Loucy (cell line): Measurements from ENCODE around the gene TEX19.

Experiments
- H2AFZ ChIP-seq: fragments of 200-600 bp; sonication (generic); 2 replicates; pipeline ENCODE4 v1.6.0; 2016; ENCODE audit warnings: antibody characterized with exemption, mild to moderate bottlenecking, low read length, moderate library complexity
- H3F3A ChIP-seq: fragments of 200-600 bp; 2 replicates; pipeline ENCODE4 v1.6.0; 2016; ENCODE audit warnings: antibody characterized with exemption, low read depth, mild to moderate bottlenecking
- H3K27me3 ChIP-seq: fragments of 200-600 bp; sonication (generic); 2 replicates; pipeline ENCODE4 v1.6.1; 2014; ENCODE audit warnings: low read length, mild to moderate bottlenecking; ENCODE audit not compliant: insufficient read depth, poor library complexity, severe bottlenecking
- H3K36me3 ChIP-seq: fragments of 200-600 bp; sonication (generic); 2 replicates; pipeline ENCODE4 v1.6.1; 2016; ENCODE audit warnings: low read length; ENCODE audit not compliant: insufficient read depth
- H3K4me1 ChIP-seq: fragments of 200-600 bp; sonication (generic); 2 replicates; pipeline ENCODE4 v1.5.1; 2014; ENCODE audit warnings: low read length, mild to moderate bottlenecking; ENCODE audit not compliant: insufficient read depth, poor library complexity, severe bottlenecking
- H3K4me2 ChIP-seq: fragments of 200-600 bp; sonication (generic); 2 replicates; pipeline ENCODE4 v1.6.0; 2014; ENCODE audit warnings: antibody characterized with exemption, low read length, low read depth, mild to moderate bottlenecking; ENCODE audit not compliant: poor library complexity, severe bottlenecking
- H3K4me3 ChIP-seq: fragments of 200-600 bp; sonication (generic); 2 replicates; pipeline ENCODE4 v1.5.1; 2014; ENCODE audit warnings: low read length, mild to moderate bottlenecking, mixed read lengths; ENCODE audit not compliant: poor library complexity, severe bottlenecking
- H3K79me2 ChIP-seq: fragments of 200-600 bp; sonication (generic); 2 replicates; pipeline ENCODE4 v1.6.1; 2014; ENCODE audit warnings: low read length; ENCODE audit not compliant: insufficient read depth
- H3K9ac ChIP-seq: fragments of 200-600 bp; sonication (generic); 2 replicates; pipeline ENCODE4 v1.6.0; 2014; ENCODE audit warnings: mild to moderate bottlenecking, low read depth, low read length, moderate library complexity; ENCODE audit not compliant: poor library complexity, severe bottlenecking
- H3K9me2 ChIP-seq: fragments of 200-600 bp; sonication (generic); replicated peaks from 2 replicates; pipeline ENCODE4 v1.6.1; 2016; ENCODE audit warnings: low read depth, low read length, mixed read lengths
- H3K9me3 ChIP-seq: fragments of 200-600 bp; sonication (generic); 2 replicates; pipeline ENCODE4 v1.6.1; 2014; ENCODE audit warnings: mild to moderate bottlenecking, antibody characterized with exemption, low read length, low read depth; ENCODE audit not compliant: insufficient read depth
- H4K20me1 ChIP-seq: fragments of 200-600 bp; sonication (generic); 2 replicates; pipeline ENCODE4 v1.6.0; 2014; ENCODE audit warnings: antibody characterized with exemption, low read length, mild to moderate bottlenecking; ENCODE audit not compliant: insufficient read depth, poor library complexity, severe bottlenecking
- CTCF ChIP-seq: fragments of 200-600 bp; sonication (generic); conservative IDR thresholded peaks from 2 replicates; pipeline ENCODE4 v1.5.1; 2014; ENCODE audit warnings: mild to moderate bottlenecking, antibody characterized with exemption, low read length
- EZH2phosphoT487 ChIP-seq: fragments of 200-600 bp; IDR thresholded peaks from 2 replicates; pipeline ENCODE4 v1.6.1; 2018; ENCODE audit warnings: antibody characterized with exemption, mild to moderate bottlenecking, moderate library complexity, borderline replicate concordance

Gene TEX19

GRCh38 chr17:82385559-82386254 lies 26.7 kb downstream of the TEX19 start:
- H3K4me2 ChIP-seq, result no peak overlapping the region
- H3K4me1 ChIP-seq, result no peaks in the 10 kb centered on the region

GRCh38 chr17:82386255-82386831 lies 27.3 kb downstream of the TEX19 start:
- no peaks in the 10 kb centered on the region for H3K9me2 ChIP-seq
- H4K20me1 ChIP-seq, result no peaks in the 10 kb centered on the region
- H3K9ac ChIP-seq, result no peak overlapping the region
- no peaks in the 10 kb centered on the region for H3K4me1 ChIP-seq
- H3K27me3 ChIP-seq, result no peaks in the 10 kb centered on the region
- no peak overlapping the region for H2AFZ ChIP-seq
- TF ChIP-seq CTCF, result no peak
- no peak overlapping the region for H3K4me2 ChIP-seq
- H3F3A ChIP-seq, result no peaks in the 10 kb centered on the region
- H3K79me2 ChIP-seq, result no peaks in the 10 kb centered on the region
- H3K4me3 ChIP-seq, result no peak overlapping the region
- H3K9me3 ChIP-seq, result no peaks in the 10 kb centered on the region
- no peaks in the 10 kb centered on the region for H3K36me3 ChIP-seq

More at GRCh38 chr17:82385559-82386254, 26.7 kb downstream of the TEX19 start:
- Histone ChIP-seq H3K36me3 (no peaks in the 10 kb centered on the region), H3K79me2 (no peaks in the 10 kb centered on the region), H3K9me3 (no peaks in the 10 kb centered on the region), H2AFZ (no peak overlapping the region), H3K27me3 (no peaks in the 10 kb centered on the region), H3K4me3 (no peak overlapping the region), H4K20me1 (no peaks in the 10 kb centered on the region), H3K9me2 (no peaks in the 10 kb centered on the region), H3F3A (no peaks in the 10 kb centered on the region), H3K9ac (no peak overlapping the region)
- no peak for TF ChIP-seq CTCF
- TF ChIP-seq EZH2phosphoT487, result no peak

- H3K9me3 ChIP-seq, result no peaks in the 10 kb centered on the region
- H3K4me2 ChIP-seq, result no peak overlapping the region
- H3K79me2 ChIP-seq, result no peaks in the 10 kb centered on the region
- TF ChIP-seq CTCF (no peak), EZH2phosphoT487 (no peak)
- H3K36me3 ChIP-seq, result no peaks in the 10 kb centered on the region
- no peaks in the 10 kb centered on the region for H3K9me2 ChIP-seq
- no peaks in the 10 kb centered on the region for H4K20me1 ChIP-seq
- no peak overlapping the region for H3K4me3 ChIP-seq
- H2AFZ ChIP-seq, result no peak overlapping the region
- no peaks in the 10 kb centered on the region for H3K27me3 ChIP-seq
- H3K9ac ChIP-seq, result no peak overlapping the region
- H3K4me1 ChIP-seq, result no peaks in the 10 kb centered on the region
- H3F3A ChIP-seq, result no peaks in the 10 kb centered on the region
Observed at GRCh38 chr17:82386881-82387704, 28.0 kb downstream of the TEX19 start.
